HepG2 (cell line): Measurements from ENCODE around the gene LMOD1. TPM values are rescaled to one million over a fixed set of nuclear protein-coding genes. Genes with fewer than 3 reads are reported as not detected.

Experiments used
- ATAC-seq: fragments of 200-7000 bp; cut with Tn5 transposase; 3 replicates; pipeline ENCODE4 v1.9.1; 2020; ENCODE audit warnings: mild to moderate bottlenecking, moderate library complexity
- BruUV-seq: library from RNA; stranded (reverse); fragments of 400-500 nt; replicated peaks from 2 replicates; lab custom pipeline; 2021; lab: Mats Ljungman, UMichigan
- CTCF ChIA-PET: fragments of 300-600 bp; formaldehyde crosslinking; extraction: SDS; loops from one replicate; lab custom pipeline; 2021; ENCODE audit warnings: low total read pairs, inconsistent platforms, low intra/inter-chr PET ratio; lab: Yijun Ruan, JAX
- POLR2A ChIA-PET: fragments of 350-600 bp; sonication (Branson Sonifier 250); formaldehyde crosslinking; loops from one replicate; lab custom pipeline; 2020; ENCODE audit warnings: antibody characterized with exemption, inconsistent platforms; lab: Yijun Ruan, JAX
- DNase-seq: peaks from one replicate; pipeline ENCODE4 v3.0.0-alpha.2; 2015; ENCODE audit warnings: low spot score
- FAIRE-seq: peaks from 3 replicates; lab custom pipeline; 2011; peaks lifted over from hg19 to GRCh38; lab: Jason Lieb, UNC
- H2AFZ ChIP-seq: one replicate; pipeline ENCODE4 v1.6.1; 2011; ENCODE audit warnings: low read length, inconsistent platforms
- H3K27ac ChIP-seq: fragments of 300-600 bp; 3 replicates; pipeline ENCODE4 v1.8.0; 2011; ENCODE audit warnings: mixed run types, mild to moderate bottlenecking, mixed read lengths, low read length, inconsistent platforms; ENCODE audit not compliant: insufficient read depth; ENCODE audit errors: extremely low read length
- H3K27me3 ChIP-seq, 2 experiments: fragments of 200-600 bp in 1 of 2; 2 replicates in 1 of 2; 3 replicates in 1 of 2; pipeline versions ENCODE4 v1.6.0 to v1.8.0; 2011; ENCODE audit warnings: low read length in 2 of 2, mild to moderate bottlenecking in 2 of 2, moderate library complexity in 2 of 2, inconsistent platforms in 1 of 2; ENCODE audit not compliant: insufficient read depth in 2 of 2, control insufficient read depth in 1 of 2
- H3K36me3 ChIP-seq, 2 experiments: fragments of 200-600 bp in 1 of 2; replicated peaks in 1 of 2; 2 replicates in 1 of 2; 3 replicates in 1 of 2; pipeline versions ENCODE4 v1.5.1 to v1.8.0; 2011; ENCODE audit warnings: low read length in 2 of 2, inconsistent platforms in 1 of 2; ENCODE audit not compliant: insufficient read depth in 2 of 2, control insufficient read depth in 1 of 2
- H3K4me1 ChIP-seq: 2 replicates; pipeline ENCODE4 v1.5.1; 2012; ENCODE audit warnings: low read length, inconsistent platforms; ENCODE audit not compliant: insufficient read depth
- H3K4me2 ChIP-seq: 2 replicates; pipeline ENCODE4 v1.6.0; 2011; ENCODE audit warnings: low read depth, low read length, inconsistent platforms
- H3K4me3 ChIP-seq, 3 experiments: fragments of 200-600 bp in 1 of 3; sonication (generic), shearing (Covaris generic) in 1 of 3; replicated peaks in 1 of 3; 2 replicates each; pipeline ENCODE4 v1.5.1; 2011 to 2016; ENCODE audit warnings: low read length in 3 of 3, inconsistent platforms in 2 of 3, low read depth in 2 of 3, mild to moderate bottlenecking in 2 of 3, control low read depth in 1 of 3, mixed read lengths in 1 of 3; ENCODE audit not compliant: insufficient read depth in 1 of 3
- H3K79me2 ChIP-seq: one replicate; pipeline ENCODE4 v1.6.1; 2011; ENCODE audit warnings: low read length, inconsistent platforms; ENCODE audit not compliant: insufficient read depth
- H3K9ac ChIP-seq: 2 replicates; pipeline ENCODE4 v1.6.0; 2011; ENCODE audit warnings: mild to moderate bottlenecking, low read depth, low read length, inconsistent platforms; ENCODE audit not compliant: insufficient read depth
- H3K9me3 ChIP-seq: 2 replicates; pipeline ENCODE4 v1.5.1; 2012; ENCODE audit warnings: mild to moderate bottlenecking, low read length
- H4K20me1 ChIP-seq: 2 replicates; pipeline ENCODE4 v1.6.0; 2011; ENCODE audit warnings: inconsistent platforms, mild to moderate bottlenecking, low read length, moderate library complexity; ENCODE audit not compliant: insufficient read depth
- JUNB ChIP-seq: sonication (generic); formaldehyde crosslinking; IDR thresholded peaks from 2 replicates; pipeline ENCODE4 v1.8.0; 2022; ENCODE audit warnings: missing genetic modification reagents, mild to moderate bottlenecking, borderline replicate concordance
- MYNN ChIP-seq: sonication (generic); formaldehyde crosslinking; IDR thresholded peaks from 2 replicates; pipeline ENCODE4 v1.4.0; 2020; ENCODE audit warnings: mild to moderate bottlenecking, low read depth, missing genetic modification reagents
- RAD51 ChIP-seq: fragments of 450-650 bp; IDR thresholded peaks from 2 replicates; pipeline ENCODE4 v1.6.1; 2016; ENCODE audit warnings: borderline replicate concordance
- RXRA ChIP-seq: sonication (generic); formaldehyde crosslinking; IDR thresholded peaks from 2 replicates; pipeline ENCODE4 v1.5.1; 2020; ENCODE audit warnings: missing genetic modification reagents
- SP5 ChIP-seq: IDR thresholded peaks from 2 replicates; pipeline ENCODE4 v1.6.1; 2016; ENCODE audit warnings: low read depth, borderline replicate concordance
- ZNF263 ChIP-seq: sonication (generic); formaldehyde crosslinking; IDR thresholded peaks from 2 replicates; pipeline ENCODE4 v1.4.0; 2020; ENCODE audit warnings: missing genetic modification reagents
- ZNF546 ChIP-seq: sonication (generic); formaldehyde crosslinking; conservative IDR thresholded peaks from 2 replicates; pipeline ENCODE4 v1.8.1; 2023; ENCODE audit warnings: mild to moderate bottlenecking, missing genetic modification reagents
- ZSCAN20 ChIP-seq: sonication (generic); formaldehyde crosslinking; IDR thresholded peaks from 2 replicates; pipeline ENCODE4 v1.4.0; 2020; ENCODE audit warnings: missing genetic modification reagents, mild to moderate bottlenecking, borderline replicate concordance
- WGBS: methylation state at CpG from one replicate; pipeline ENCODE4 v1.1.6; 2017; ENCODE audit warnings: low lambda C conversion rate; 5-methylcytosine and 5-hydroxymethylcytosine counted together
- in situ Hi-C: cut with HindIII; loops from 2 replicates; pipeline ENCODE4 v1.10.0; 2017; ENCODE audit warnings: low pct_unique_long_range_greater_than_20kb; ENCODE audit not compliant: extremely low pct_ligation_motif_present
- intact Hi-C: fragments of 100-400 bp; cut with micrococcal nuclease; formaldehyde crosslinking; loops from one replicate; pipeline ENCODE4 v1.10.0; 2022; ENCODE audit not compliant: unreplicated experiment
- polyA plus RNA-seq, 8 experiments: library from polyadenylated mRNA; depleted of rRNA in 3 of 8; stranded (reverse) in 7 of 8; unstranded in 1 of 8; fragments of >200 nt; fragmentation: Illumina TruSeq in 4 of 8; extraction: Trizol in 4 of 8; gene quantifications; 2 replicates each; pipeline versions ENCODE4 v1.2.1 to v1.2.3, GENCODE V29; 2011 to 2016; ENCODE audit warnings: low read depth in 4 of 8, missing spikeins in 1 of 8, mixed read lengths in 1 of 8; ENCODE audit not compliant: insufficient read depth in 1 of 8
- total RNA-seq, 5 experiments: library from RNA; depleted of rRNA; stranded (reverse); fragments of >200 nt; fragmentation: Illumina TruSeq; extraction: Trizol; gene quantifications; 2 replicates each; pipeline ENCODE4 v1.2.3, GENCODE V29; 2016; ENCODE audit warnings: low read depth in 1 of 5
- TF ChIP-seq, protein P1 (sequence below): sonication (generic); formaldehyde crosslinking; IDR thresholded peaks from 2 replicates; pipeline ENCODE4 v1.4.0; 2020; ENCODE audit warnings: missing genetic modification reagents

LMOD1 gene
- total and polyA plus RNA-seq, 2 of the 13 experiments (the other 11 are each of a cell fraction or from before 2014, with no cell fraction given): not detected

GRCh38 chr1:201886103-201886885, 60.1 kb downstream of the LMOD1 start (continued):
- TF ChIP-seq ZNF546: no peak
- TF ChIP-seq MYNN (CRISPR knock-in tag): no peak
- TF ChIP-seq, all 625 proteins: peak for 0

DNA sequence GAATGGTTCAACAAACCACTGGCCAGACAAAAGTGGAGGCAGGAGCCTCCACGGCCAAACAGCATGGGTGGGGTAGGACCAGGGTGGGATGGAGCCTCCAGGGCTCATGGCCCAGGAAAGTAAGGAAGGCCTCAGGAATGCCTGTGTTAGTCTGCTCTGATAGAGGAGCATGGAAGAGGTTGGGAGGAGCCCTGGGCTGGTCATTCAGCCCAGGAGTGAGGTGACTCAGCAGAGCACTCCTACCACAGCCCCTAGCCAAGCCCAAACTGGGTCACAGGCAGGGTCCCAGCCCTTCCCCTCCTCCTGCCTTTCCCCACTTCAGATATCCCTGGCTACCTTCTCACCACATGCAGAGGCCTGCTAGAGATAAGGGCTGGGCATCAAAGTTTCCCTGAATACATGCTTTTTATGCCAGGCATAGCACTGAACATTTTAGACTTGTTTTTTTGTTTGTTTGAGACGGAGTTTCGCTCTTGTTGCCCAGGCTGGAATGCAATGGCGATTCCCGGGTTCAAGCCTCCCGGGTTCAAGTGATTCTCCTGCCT, 60.7 kb downstream of the LMOD1 start:
- Histone ChIP-seq H3K36me3 (no peaks in the 10 kb centered on the region), H3K4me3 (no peak overlapping the region), H3K79me2 (no peaks in the 10 kb centered on the region), H3K4me2 (no peak overlapping the region), H3K9me3 (no peaks in the 10 kb centered on the region), H4K20me1 (no peaks in the 10 kb centered on the region), H3K27me3 (peaks cover 5 to 34% of the 10 kb centered on the region in 2 experiments; a peak in 3 of 5 replicates), H3K27ac (no peak overlapping the region), H3K4me1 (peaks cover 29% of the 10 kb centered on the region), H2AFZ (no peak overlapping the region), H3K9ac (no peak overlapping the region)
- TF ChIP-seq ZNF263 (CRISPR knock-in tag) (peak; percentile 56; the same call in 1 of the 2 replicates), RXRA (CRISPR knock-in tag) (no peak)
- BruUV-seq: no TSS peak
- intact Hi-C loops: loop anchor here (5.0 kb wide), 1 partner anchor 97 kb away; the partner anchor contains the start of gene RNPEP
- in situ Hi-C loops: no loop called here
- ChIA-PET POLR2A (no interaction called here), CTCF (no interaction called here)
- ATAC-seq: peak; percentile 6; the same call in 1 of the 3 replicates
- FAIRE-seq: no peak
- no peak for DNase-seq
- 42% methylated on average over 6 of the region's 6 CpGs for WGBS

- H3K27ac ChIP-seq: no peak overlapping the region
- CTCF ChIA-PET: no interaction called here
- POLR2A ChIA-PET: no interaction called here
These were observed 61.9 kb downstream of the LMOD1 start for GRCh38 chr1:201884425-201884824.

More at GRCh38 chr1:201884425-201884824, 61.9 kb downstream of the LMOD1 start:
- Histone ChIP-seq H3K9ac (no peak overlapping the region), H4K20me1 (no peaks in the 10 kb centered on the region), H3K36me3 (no peaks in the 10 kb centered on the region), H3K4me3 (no peak overlapping the region), H3K4me1 (peaks cover 24% of the 10 kb centered on the region), H3K27me3 (peaks cover 4 to 24% of the 10 kb centered on the region in 2 experiments; a peak in 3 of 5 replicates), H2AFZ (no peak overlapping the region), H3K9me3 (no peaks in the 10 kb centered on the region), H3K4me2 (no peak overlapping the region), H3K79me2 (no peaks in the 10 kb centered on the region)
- no TSS peak for BruUV-seq
- TF ChIP-seq JUNB (CRISPR knock-in tag): no peak
- no peak for TF ChIP-seq RAD51
- TF ChIP-seq, protein P1, sequence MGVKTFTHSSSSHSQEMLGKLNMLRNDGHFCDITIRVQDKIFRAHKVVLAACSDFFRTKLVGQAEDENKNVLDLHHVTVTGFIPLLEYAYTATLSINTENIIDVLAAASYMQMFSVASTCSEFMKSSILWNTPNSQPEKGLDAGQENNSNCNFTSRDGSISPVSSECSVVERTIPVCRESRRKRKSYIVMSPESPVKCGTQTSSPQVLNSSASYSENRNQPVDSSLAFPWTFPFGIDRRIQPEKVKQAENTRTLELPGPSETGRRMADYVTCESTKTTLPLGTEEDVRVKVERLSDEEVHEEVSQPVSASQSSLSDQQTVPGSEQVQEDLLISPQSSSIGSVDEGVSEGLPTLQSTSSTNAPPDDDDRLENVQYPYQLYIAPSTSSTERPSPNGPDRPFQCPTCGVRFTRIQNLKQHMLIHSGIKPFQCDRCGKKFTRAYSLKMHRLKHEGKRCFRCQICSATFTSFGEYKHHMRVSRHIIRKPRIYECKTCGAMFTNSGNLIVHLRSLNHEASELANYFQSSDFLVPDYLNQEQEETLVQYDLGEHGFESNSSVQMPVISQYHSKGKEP (CRISPR knock-in tag): no peak
- no peak for TF ChIP-seq ZSCAN20 (CRISPR knock-in tag)
- TF ChIP-seq SP5 (CRISPR knock-in tag): no peak
- in situ Hi-C loops: no loop called here
- WGBS: 50% methylated on average over 1 of the region's 1 CpG
- DNase-seq (no peak), FAIRE-seq (no peak), ATAC-seq (no peak)
- intact Hi-C loops: no loop called here
